HepG2 (cell line): Measurements from ENCODE around the gene DLG5. TPM values are rescaled to one million over a fixed set of nuclear protein-coding genes. Genes with fewer than 3 reads are reported as not detected.

Source experiments
- ATAC-seq: fragments of 200-7000 bp; cut with Tn5 transposase; 3 replicates; pipeline ENCODE4 v1.9.1; 2020; ENCODE audit warnings: mild to moderate bottlenecking, moderate library complexity
- BruUV-seq: library from RNA; stranded (reverse); fragments of 400-500 nt; replicated peaks from 2 replicates; lab custom pipeline; 2021; lab: Mats Ljungman, UMichigan
- CTCF ChIA-PET: fragments of 300-600 bp; formaldehyde crosslinking; extraction: SDS; loops from one replicate; lab custom pipeline; 2021; ENCODE audit warnings: low total read pairs, inconsistent platforms, low intra/inter-chr PET ratio; lab: Yijun Ruan, JAX
- POLR2A ChIA-PET: fragments of 350-600 bp; sonication (Branson Sonifier 250); formaldehyde crosslinking; loops from one replicate; lab custom pipeline; 2020; ENCODE audit warnings: antibody characterized with exemption, inconsistent platforms; lab: Yijun Ruan, JAX
- DNase-seq: peaks from one replicate; pipeline ENCODE4 v3.0.0-alpha.2; 2015; ENCODE audit warnings: low spot score
- FAIRE-seq: peaks from 3 replicates; lab custom pipeline; 2011; peaks lifted over from hg19 to GRCh38; lab: Jason Lieb, UNC
- H2AFZ ChIP-seq: one replicate; pipeline ENCODE4 v1.6.1; 2011; ENCODE audit warnings: low read length, inconsistent platforms
- H3K27ac ChIP-seq: fragments of 300-600 bp; 3 replicates; pipeline ENCODE4 v1.8.0; 2011; ENCODE audit warnings: mixed run types, mild to moderate bottlenecking, mixed read lengths, low read length, inconsistent platforms; ENCODE audit not compliant: insufficient read depth; ENCODE audit errors: extremely low read length
- H3K27me3 ChIP-seq, 2 experiments: fragments of 200-600 bp in 1 of 2; 2 replicates in 1 of 2; 3 replicates in 1 of 2; pipeline versions ENCODE4 v1.6.0 to v1.8.0; 2011; ENCODE audit warnings: low read length in 2 of 2, mild to moderate bottlenecking in 2 of 2, moderate library complexity in 2 of 2, inconsistent platforms in 1 of 2; ENCODE audit not compliant: insufficient read depth in 2 of 2, control insufficient read depth in 1 of 2
- H3K36me3 ChIP-seq, 2 experiments: fragments of 200-600 bp in 1 of 2; replicated peaks in 1 of 2; 2 replicates in 1 of 2; 3 replicates in 1 of 2; pipeline versions ENCODE4 v1.5.1 to v1.8.0; 2011; ENCODE audit warnings: low read length in 2 of 2, inconsistent platforms in 1 of 2; ENCODE audit not compliant: insufficient read depth in 2 of 2, control insufficient read depth in 1 of 2
- H3K4me1 ChIP-seq: 2 replicates; pipeline ENCODE4 v1.5.1; 2012; ENCODE audit warnings: low read length, inconsistent platforms; ENCODE audit not compliant: insufficient read depth
- H3K4me2 ChIP-seq: 2 replicates; pipeline ENCODE4 v1.6.0; 2011; ENCODE audit warnings: low read depth, low read length, inconsistent platforms
- H3K4me3 ChIP-seq, 3 experiments: fragments of 200-600 bp in 1 of 3; sonication (generic), shearing (Covaris generic) in 1 of 3; replicated peaks in 1 of 3; 2 replicates each; pipeline ENCODE4 v1.5.1; 2011 to 2016; ENCODE audit warnings: low read length in 3 of 3, inconsistent platforms in 2 of 3, low read depth in 2 of 3, mild to moderate bottlenecking in 2 of 3, control low read depth in 1 of 3, mixed read lengths in 1 of 3; ENCODE audit not compliant: insufficient read depth in 1 of 3
- H3K79me2 ChIP-seq: one replicate; pipeline ENCODE4 v1.6.1; 2011; ENCODE audit warnings: low read length, inconsistent platforms; ENCODE audit not compliant: insufficient read depth
- H3K9ac ChIP-seq: 2 replicates; pipeline ENCODE4 v1.6.0; 2011; ENCODE audit warnings: mild to moderate bottlenecking, low read depth, low read length, inconsistent platforms; ENCODE audit not compliant: insufficient read depth
- H3K9me3 ChIP-seq: 2 replicates; pipeline ENCODE4 v1.5.1; 2012; ENCODE audit warnings: mild to moderate bottlenecking, low read length
- H4K20me1 ChIP-seq: 2 replicates; pipeline ENCODE4 v1.6.0; 2011; ENCODE audit warnings: inconsistent platforms, mild to moderate bottlenecking, low read length, moderate library complexity; ENCODE audit not compliant: insufficient read depth
- GLMP ChIP-seq: sonication (generic); formaldehyde crosslinking; IDR thresholded peaks from 2 replicates; pipeline ENCODE4 v1.9.0; 2021; ENCODE audit warnings: missing genetic modification reagents, mild to moderate bottlenecking, borderline replicate concordance
- HNRNPK ChIP-seq: fragments of 200-400 bp; formaldehyde crosslinking; IDR thresholded peaks from 2 replicates; pipeline ENCODE4 v1.6.1; 2018; ENCODE audit warnings: low read length, low read depth, moderate library complexity, mild to moderate bottlenecking; ENCODE audit not compliant: poor library complexity, severe bottlenecking
- NCOA2 ChIP-seq: sonication (generic); formaldehyde crosslinking; IDR thresholded peaks from 2 replicates; pipeline ENCODE4 v1.8.0; 2022; ENCODE audit warnings: inconsistent platforms
- PATZ1 ChIP-seq: sonication (generic); formaldehyde crosslinking; IDR thresholded peaks from 2 replicates; pipeline ENCODE4 v1.4.0; 2020; ENCODE audit warnings: missing genetic modification reagents
- REL ChIP-seq: sonication (generic); formaldehyde crosslinking; conservative IDR thresholded peaks from 2 replicates; pipeline ENCODE4 v1.8.0; 2022; ENCODE audit warnings: mild to moderate bottlenecking, missing genetic modification reagents, moderate library complexity
- ZNF441 ChIP-seq: sonication (generic); formaldehyde crosslinking; IDR thresholded peaks from 2 replicates; pipeline ENCODE4 v1.7.0; 2021; ENCODE audit warnings: missing genetic modification reagents, borderline replicate concordance
- ZNF577 ChIP-seq: sonication (generic); formaldehyde crosslinking; IDR thresholded peaks from 2 replicates; pipeline ENCODE4 v1.4.0; 2020; ENCODE audit warnings: mild to moderate bottlenecking, low read depth, missing genetic modification reagents, borderline replicate concordance
- ZNF709 ChIP-seq: sonication (generic); formaldehyde crosslinking; IDR thresholded peaks from 2 replicates; pipeline ENCODE4 v1.5.0; 2020; ENCODE audit warnings: mild to moderate bottlenecking, missing genetic modification reagents
- WGBS: methylation state at CpG from one replicate; pipeline ENCODE4 v1.1.6; 2017; ENCODE audit warnings: low lambda C conversion rate; 5-methylcytosine and 5-hydroxymethylcytosine counted together
- in situ Hi-C: cut with HindIII; loops from 2 replicates; pipeline ENCODE4 v1.10.0; 2017; ENCODE audit warnings: low pct_unique_long_range_greater_than_20kb; ENCODE audit not compliant: extremely low pct_ligation_motif_present
- intact Hi-C: fragments of 100-400 bp; cut with micrococcal nuclease; formaldehyde crosslinking; loops from one replicate; pipeline ENCODE4 v1.10.0; 2022; ENCODE audit not compliant: unreplicated experiment
- polyA plus RNA-seq, 8 experiments: library from polyadenylated mRNA; depleted of rRNA in 3 of 8; stranded (reverse) in 7 of 8; unstranded in 1 of 8; fragments of >200 nt; fragmentation: Illumina TruSeq in 4 of 8; extraction: Trizol in 4 of 8; gene quantifications; 2 replicates each; pipeline versions ENCODE4 v1.2.1 to v1.2.3, GENCODE V29; 2011 to 2016; ENCODE audit warnings: low read depth in 4 of 8, missing spikeins in 1 of 8, mixed read lengths in 1 of 8; ENCODE audit not compliant: insufficient read depth in 1 of 8
- total RNA-seq, 5 experiments: library from RNA; depleted of rRNA; stranded (reverse); fragments of >200 nt; fragmentation: Illumina TruSeq; extraction: Trizol; gene quantifications; 2 replicates each; pipeline ENCODE4 v1.2.3, GENCODE V29; 2016; ENCODE audit warnings: low read depth in 1 of 5
- TF ChIP-seq, protein P1 (sequence below): sonication (generic); formaldehyde crosslinking; IDR thresholded peaks from 2 replicates; pipeline ENCODE4 v1.9.0; 2021; ENCODE audit warnings: mild to moderate bottlenecking, missing genetic modification reagents
- TF ChIP-seq, protein P2 (sequence below): sonication (generic); formaldehyde crosslinking; IDR thresholded peaks from 2 replicates; pipeline ENCODE4 v1.4.0; 2020; ENCODE audit warnings: missing genetic modification reagents, borderline replicate concordance

Gene DLG5
- total and polyA plus RNA-seq, 2 of the 13 experiments (the other 11 are each of a cell fraction or from before 2014, with no cell fraction given) = 15.5 to 18.2 TPM

DNA sequence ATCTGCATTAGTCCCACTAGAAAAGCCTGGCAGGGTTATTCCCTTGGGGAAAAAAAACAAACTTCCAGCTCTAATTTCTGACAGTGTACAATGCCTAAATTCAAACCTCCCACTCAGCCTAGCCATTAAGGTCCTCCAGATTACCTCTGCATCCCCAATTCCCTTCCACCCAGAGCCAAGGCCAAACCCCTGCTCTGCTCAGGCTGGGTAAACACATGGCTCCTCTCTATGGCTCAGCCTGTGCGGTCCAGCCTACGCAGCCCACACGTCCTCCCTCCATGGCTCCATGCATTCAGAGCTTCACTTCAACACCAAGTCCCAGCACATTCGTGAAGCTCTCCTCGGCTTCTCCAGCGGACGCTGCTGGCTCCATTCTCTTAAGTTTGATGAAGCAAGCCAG lies 5.2 kb downstream of the DLG5 start:
- ChIA-PET POLR2A (interaction anchor here (2.2 kb wide), 1 partner anchor 32 kb away, joined by 6 read pairs; no protein-coding TSS in a partner anchor), CTCF (no interaction called here)
- no peak overlapping the region for H3K27ac ChIP-seq
- in situ Hi-C loops = no loop called here
- ATAC-seq = no peak
- no TSS peak for BruUV-seq
- H2AFZ ChIP-seq = no peak overlapping the region
- H3K4me2 ChIP-seq = no peak overlapping the region; the same call in 1 of the 2 replicates
- 74% methylated on average over 7 of the region's 7 CpGs for WGBS
- H3K9ac ChIP-seq = no peak overlapping the region
- no peaks in the 10 kb centered on the region; a peak in 1 of 5 replicates for H3K36me3 ChIP-seq
- intact Hi-C loops = no loop called here
- H3K79me2 ChIP-seq = peaks cover 85% of the 10 kb centered on the region
- H3K4me3 ChIP-seq = no peak overlapping the region
- no peaks in the 10 kb centered on the region for H3K27me3 ChIP-seq
- H4K20me1 ChIP-seq = peaks cover 7% of the 10 kb centered on the region
- no peak for DNase-seq
- H3K4me1 ChIP-seq = peaks cover 78% of the 10 kb centered on the region
- FAIRE-seq = no peak
- H3K9me3 ChIP-seq = no peaks in the 10 kb centered on the region
- TF ChIP-seq, protein P1, sequence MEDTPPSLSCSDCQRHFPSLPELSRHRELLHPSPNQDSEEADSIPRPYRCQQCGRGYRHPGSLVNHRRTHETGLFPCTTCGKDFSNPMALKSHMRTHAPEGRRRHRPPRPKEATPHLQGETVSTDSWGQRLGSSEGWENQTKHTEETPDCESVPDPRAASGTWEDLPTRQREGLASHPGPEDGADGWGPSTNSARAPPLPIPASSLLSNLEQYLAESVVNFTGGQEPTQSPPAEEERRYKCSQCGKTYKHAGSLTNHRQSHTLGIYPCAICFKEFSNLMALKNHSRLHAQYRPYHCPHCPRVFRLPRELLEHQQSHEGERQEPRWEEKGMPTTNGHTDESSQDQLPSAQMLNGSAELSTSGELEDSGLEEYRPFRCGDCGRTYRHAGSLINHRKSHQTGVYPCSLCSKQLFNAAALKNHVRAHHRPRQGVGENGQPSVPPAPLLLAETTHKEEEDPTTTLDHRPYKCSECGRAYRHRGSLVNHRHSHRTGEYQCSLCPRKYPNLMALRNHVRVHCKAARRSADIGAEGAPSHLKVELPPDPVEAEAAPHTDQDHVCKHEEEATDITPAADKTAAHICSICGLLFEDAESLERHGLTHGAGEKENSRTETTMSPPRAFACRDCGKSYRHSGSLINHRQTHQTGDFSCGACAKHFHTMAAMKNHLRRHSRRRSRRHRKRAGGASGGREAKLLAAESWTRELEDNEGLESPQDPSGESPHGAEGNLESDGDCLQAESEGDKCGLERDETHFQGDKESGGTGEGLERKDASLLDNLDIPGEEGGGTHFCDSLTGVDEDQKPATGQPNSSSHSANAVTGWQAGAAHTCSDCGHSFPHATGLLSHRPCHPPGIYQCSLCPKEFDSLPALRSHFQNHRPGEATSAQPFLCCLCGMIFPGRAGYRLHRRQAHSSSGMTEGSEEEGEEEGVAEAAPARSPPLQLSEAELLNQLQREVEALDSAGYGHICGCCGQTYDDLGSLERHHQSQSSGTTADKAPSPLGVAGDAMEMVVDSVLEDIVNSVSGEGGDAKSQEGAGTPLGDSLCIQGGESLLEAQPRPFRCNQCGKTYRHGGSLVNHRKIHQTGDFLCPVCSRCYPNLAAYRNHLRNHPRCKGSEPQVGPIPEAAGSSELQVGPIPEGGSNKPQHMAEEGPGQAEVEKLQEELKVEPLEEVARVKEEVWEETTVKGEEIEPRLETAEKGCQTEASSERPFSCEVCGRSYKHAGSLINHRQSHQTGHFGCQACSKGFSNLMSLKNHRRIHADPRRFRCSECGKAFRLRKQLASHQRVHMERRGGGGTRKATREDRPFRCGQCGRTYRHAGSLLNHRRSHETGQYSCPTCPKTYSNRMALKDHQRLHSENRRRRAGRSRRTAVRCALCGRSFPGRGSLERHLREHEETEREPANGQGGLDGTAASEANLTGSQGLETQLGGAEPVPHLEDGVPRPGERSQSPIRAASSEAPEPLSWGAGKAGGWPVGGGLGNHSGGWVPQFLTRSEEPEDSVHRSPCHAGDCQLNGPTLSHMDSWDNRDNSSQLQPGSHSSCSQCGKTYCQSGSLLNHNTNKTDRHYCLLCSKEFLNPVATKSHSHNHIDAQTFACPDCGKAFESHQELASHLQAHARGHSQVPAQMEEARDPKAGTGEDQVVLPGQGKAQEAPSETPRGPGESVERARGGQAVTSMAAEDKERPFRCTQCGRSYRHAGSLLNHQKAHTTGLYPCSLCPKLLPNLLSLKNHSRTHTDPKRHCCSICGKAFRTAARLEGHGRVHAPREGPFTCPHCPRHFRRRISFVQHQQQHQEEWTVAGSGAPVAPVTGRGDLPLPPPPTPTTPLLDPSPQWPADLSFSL (CRISPR knock-in tag) = no peak
- TF ChIP-seq GLMP (CRISPR knock-in tag) (no peak), REL (CRISPR knock-in tag) (no peak), ZNF577 (CRISPR knock-in tag) (no peak), HNRNPK (no peak), ZNF709 (CRISPR knock-in tag) (no peak), ZNF441 (CRISPR knock-in tag) (no peak), NCOA2 (CRISPR knock-in tag) (no peak), PATZ1 (no peak)
- TF ChIP-seq, protein P2, sequence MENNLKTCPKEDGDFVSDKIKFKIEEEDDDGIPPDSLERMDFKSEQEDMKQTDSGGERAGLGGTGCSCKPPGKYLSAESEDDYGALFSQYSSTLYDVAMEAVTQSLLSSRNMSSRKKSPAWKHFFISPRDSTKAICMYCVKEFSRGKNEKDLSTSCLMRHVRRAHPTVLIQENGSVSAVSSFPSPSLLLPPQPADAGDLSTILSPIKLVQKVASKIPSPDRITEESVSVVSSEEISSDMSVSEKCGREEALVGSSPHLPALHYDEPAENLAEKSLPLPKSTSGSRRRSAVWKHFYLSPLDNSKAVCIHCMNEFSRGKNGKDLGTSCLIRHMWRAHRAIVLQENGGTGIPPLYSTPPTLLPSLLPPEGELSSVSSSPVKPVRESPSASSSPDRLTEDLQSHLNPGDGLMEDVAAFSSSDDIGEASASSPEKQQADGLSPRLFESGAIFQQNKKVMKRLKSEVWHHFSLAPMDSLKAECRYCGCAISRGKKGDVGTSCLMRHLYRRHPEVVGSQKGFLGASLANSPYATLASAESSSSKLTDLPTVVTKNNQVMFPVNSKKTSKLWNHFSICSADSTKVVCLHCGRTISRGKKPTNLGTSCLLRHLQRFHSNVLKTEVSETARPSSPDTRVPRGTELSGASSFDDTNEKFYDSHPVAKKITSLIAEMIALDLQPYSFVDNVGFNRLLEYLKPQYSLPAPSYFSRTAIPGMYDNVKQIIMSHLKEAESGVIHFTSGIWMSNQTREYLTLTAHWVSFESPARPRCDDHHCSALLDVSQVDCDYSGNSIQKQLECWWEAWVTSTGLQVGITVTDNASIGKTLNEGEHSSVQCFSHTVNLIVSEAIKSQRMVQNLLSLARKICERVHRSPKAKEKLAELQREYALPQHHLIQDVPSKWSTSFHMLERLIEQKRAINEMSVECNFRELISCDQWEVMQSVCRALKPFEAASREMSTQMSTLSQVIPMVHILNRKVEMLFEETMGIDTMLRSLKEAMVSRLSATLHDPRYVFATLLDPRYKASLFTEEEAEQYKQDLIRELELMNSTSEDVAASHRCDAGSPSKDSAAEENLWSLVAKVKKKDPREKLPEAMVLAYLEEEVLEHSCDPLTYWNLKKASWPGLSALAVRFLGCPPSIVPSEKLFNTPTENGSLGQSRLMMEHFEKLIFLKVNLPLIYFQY (CRISPR knock-in tag) = no peak
